Common myeloid progenitor, CD34-positive (primary cell): ENCODE data around the gene TPCN1.

Experiments
- CTCF ChIA-PET: fragments of 350-600 bp; sonication (Branson Sonifier 250); formaldehyde crosslinking; loops from one replicate; lab custom pipeline; 2021; ENCODE audit warnings: antibody characterized with exemption; lab: Charles Lee
- POLR2A ChIA-PET: fragments of 350-600 bp; sonication (Branson Sonifier 250); formaldehyde crosslinking; loops from one replicate; lab custom pipeline; 2021; ENCODE audit warnings: antibody characterized with exemption; lab: Charles Lee
- DNase-seq, 3 donors: peaks; one replicate each; pipeline versions ENCODE4 v3.0.0 to v3.0.0-alpha.2; 2013
- H3K27ac ChIP-seq, 2 experiments: 1 replicate in 1 of 2; 2 replicates in 1 of 2; pipeline ENCODE4 v1.7.0; 2013; ENCODE audit warnings: inconsistent platforms in 2 of 2, low read length in 2 of 2, mild to moderate bottlenecking in 2 of 2, low read depth in 1 of 2, moderate library complexity in 1 of 2; ENCODE audit not compliant: severe bottlenecking in 2 of 2, insufficient read depth in 1 of 2, poor library complexity in 1 of 2
- H3K27me3 ChIP-seq, 5 experiments: replicated peaks in 2 of 5; 1 replicate in 3 of 5; 2 replicates in 2 of 5; pipeline versions ENCODE4 v1.6.1 to v1.7.0; 2013; ENCODE audit warnings: low read length in 4 of 5, mild to moderate bottlenecking in 2 of 5, moderate library complexity in 2 of 5, inconsistent platforms in 1 of 5; ENCODE audit not compliant: insufficient read depth in 5 of 5, control insufficient read depth in 4 of 5
- H3K36me3 ChIP-seq, 4 experiments: 1 replicate in 2 of 4; 2 replicates in 2 of 4; pipeline versions ENCODE4 v1.6.1 to v1.7.0; 2013; ENCODE audit warnings: low read length in 3 of 4, control low read depth in 1 of 4, mild to moderate bottlenecking in 1 of 4; ENCODE audit not compliant: control insufficient read depth in 4 of 4, insufficient read depth in 4 of 4
- H3K4me1 ChIP-seq, 4 experiments: 1 replicate in 3 of 4; 2 replicates in 1 of 4; pipeline versions ENCODE4 v1.6.1 to v1.7.1; 2013; ENCODE audit warnings: low read length in 3 of 4, mild to moderate bottlenecking in 3 of 4, control low read depth in 1 of 4, inconsistent platforms in 1 of 4, moderate library complexity in 1 of 4; ENCODE audit not compliant: control insufficient read depth in 4 of 4, insufficient read depth in 4 of 4; ENCODE audit errors: control extremely low read depth in 1 of 4
- H3K4me3 ChIP-seq, 7 experiments: 1 replicate in 4 of 7; 2 replicates in 3 of 7; pipeline versions ENCODE4 v1.5.1 to v1.7.0; 2013; ENCODE audit warnings: mild to moderate bottlenecking in 7 of 7, low read length in 6 of 7, moderate library complexity in 6 of 7, inconsistent platforms in 2 of 7, low read depth in 2 of 7, control low read depth in 1 of 7; ENCODE audit not compliant: insufficient read depth in 4 of 7, control insufficient read depth in 1 of 7; ENCODE audit errors: extremely low read depth in 1 of 7
- H3K9me3 ChIP-seq, 5 experiments: 1 replicate in 4 of 5; 2 replicates in 1 of 5; pipeline versions ENCODE4 v1.6.1 to v1.7.1; 2013; ENCODE audit warnings: low read length in 4 of 5, mild to moderate bottlenecking in 2 of 5, inconsistent platforms in 1 of 5, low read depth in 1 of 5, moderate library complexity in 1 of 5; ENCODE audit not compliant: control insufficient read depth in 4 of 5, insufficient read depth in 2 of 5; ENCODE audit errors: control extremely low read depth in 1 of 5
- WGBS: methylation state at CpG from one replicate; pipeline ENCODE4 v1.1.5; 2013; ENCODE audit not compliant: insufficient coverage; 5-methylcytosine and 5-hydroxymethylcytosine counted together

The TPCN1 gene

GRCh38 chr12:113286712-113287111 is 65.4 kb downstream of the TPCN1 start:
- no peaks in the 10 kb centered on the region for H3K27me3 ChIP-seq
- no peak overlapping the region for H3K27ac ChIP-seq
- CTCF ChIA-PET = interaction anchor here (1.0 kb wide), 1 partner anchor 11 kb away, joined by 3 read pairs; no protein-coding TSS in a partner anchor
- H3K9me3 ChIP-seq = no peaks in the 10 kb centered on the region
- H3K4me3 ChIP-seq = no peak overlapping the region
- WGBS = 88% methylated on average over 10 of the region's 11 CpGs
- H3K4me1 ChIP-seq = peaks cover 0 to 11% (median 0%) of the 10 kb centered on the region in 4 experiments
- peaks cover 0 to 45% (median 21%) of the 10 kb centered on the region in 4 experiments for H3K36me3 ChIP-seq
- POLR2A ChIA-PET = no interaction called here
- DNase-seq = no peak

GRCh38 chr12:113287146-113287898 is 66.1 kb downstream of the TPCN1 start:
- WGBS = 98% methylated on average over 12 of the region's 21 CpGs
- POLR2A ChIA-PET = no interaction called here
- no peak overlapping the region for H3K4me3 ChIP-seq
- H3K27me3 ChIP-seq = no peaks in the 10 kb centered on the region
- H3K36me3 ChIP-seq = peaks cover 0 to 51% (median 21%) of the 10 kb centered on the region in 4 experiments
- CTCF ChIA-PET = interaction anchor here (1.0 kb wide), 1 partner anchor 10 kb away, joined by 3 read pairs; no protein-coding TSS in a partner anchor
- no peak for DNase-seq
- peaks cover 0 to 11% (median 0%) of the 10 kb centered on the region in 4 experiments for H3K4me1 ChIP-seq
- no peaks in the 10 kb centered on the region for H3K9me3 ChIP-seq
- H3K27ac ChIP-seq = no peak overlapping the region

GRCh38 chr12:113287899-113288282 is 66.6 kb downstream of the TPCN1 start:
- Histone ChIP-seq H3K27me3 (no peaks in the 10 kb centered on the region), H3K4me3 (no peak overlapping the region), H3K4me1 (peaks cover 0 to 11% (median 0%) of the 10 kb centered on the region in 4 experiments), H3K36me3 (peaks cover 0 to 55% (median 23%) of the 10 kb centered on the region in 4 experiments), H3K9me3 (no peaks in the 10 kb centered on the region), H3K27ac (no peak overlapping the region)
- ChIA-PET CTCF (interaction anchor here (1.0 kb wide), 1 partner anchor 10 kb away, joined by 3 read pairs; no protein-coding TSS in a partner anchor), POLR2A (no interaction called here)
- WGBS = 98% methylated on average over 11 of the region's 19 CpGs
- no peak for DNase-seq

GRCh38 chr12:113289361-113289760 is 68.1 kb downstream of the TPCN1 start:
- DNase-seq = no peak
- no peak overlapping the region for H3K27ac ChIP-seq
- no peak overlapping the region for H3K4me3 ChIP-seq
- peaks cover 0 to 66% (median 29%) of the 10 kb centered on the region in 4 experiments for H3K36me3 ChIP-seq
- POLR2A ChIA-PET = no interaction called here
- WGBS = 95% methylated on average over 2 of the region's 2 CpGs
- CTCF ChIA-PET = interaction anchor here (0.6 to 1.4 kb wide), 3 partner anchors 40 to 103 kb away, joined by 3 read pairs; no protein-coding TSS in a partner anchor
- H3K4me1 ChIP-seq = peaks cover 0 to 11% (median 0%) of the 10 kb centered on the region in 4 experiments
- H3K27me3 ChIP-seq = no peaks in the 10 kb centered on the region
- H3K9me3 ChIP-seq = no peaks in the 10 kb centered on the region

- Histone ChIP-seq H3K27ac (no peak overlapping the region), H3K9me3 (no peaks in the 10 kb centered on the region), H3K27me3 (no peaks in the 10 kb centered on the region), H3K4me1 (peaks cover 0 to 11% (median 0%) of the 10 kb centered on the region in 4 experiments), H3K36me3 (peaks cover 0 to 56% (median 28%) of the 10 kb centered on the region in 4 experiments), H3K4me3 (no peak overlapping the region)
- CTCF ChIA-PET = interaction anchor here (1.4 kb wide), 1 partner anchor 41 kb away, joined by 3 read pairs; no protein-coding TSS in a partner anchor
- DNase-seq = no peak
- POLR2A ChIA-PET = no interaction called here
- 100% methylated on average over 2 of the region's 5 CpGs for WGBS
These were observed 69.2 kb downstream of the TPCN1 start for GRCh38 chr12:113290506-113290905.

- no peak overlapping the region for H3K27ac ChIP-seq
- POLR2A ChIA-PET = interaction anchor here (0.6 kb wide), 1 partner anchor 117 kb away, joined by 3 read pairs; no protein-coding TSS in a partner anchor
- H3K4me1 ChIP-seq = peaks cover 0 to 4% (median 0%) of the 10 kb centered on the region in 4 experiments
- no peak for DNase-seq
- WGBS = 97% methylated on average over 16 of the region's 17 CpGs
- no peaks in the 10 kb centered on the region for H3K9me3 ChIP-seq
- no peaks in the 10 kb centered on the region for H3K27me3 ChIP-seq
- no peak overlapping the region for H3K4me3 ChIP-seq
- H3K36me3 ChIP-seq = peaks cover 0 to 55% (median 21%) of the 10 kb centered on the region in 4 experiments
- CTCF ChIA-PET = interaction anchor here (1.0 kb wide), 1 partner anchor 11 kb away, joined by 3 read pairs; no protein-coding TSS in a partner anchor
These were observed 70.3 kb downstream of the TPCN1 start for GRCh38 chr12:113291586-113291985.

GRCh38 chr12:113292091-113292490 is 70.8 kb downstream of the TPCN1 start:
- Histone ChIP-seq H3K4me3 (no peak overlapping the region), H3K4me1 (no peaks in the 10 kb centered on the region), H3K27ac (no peak overlapping the region), H3K9me3 (no peaks in the 10 kb centered on the region), H3K27me3 (no peaks in the 10 kb centered on the region), H3K36me3 (peaks cover 0 to 60% (median 24%) of the 10 kb centered on the region in 4 experiments)
- ChIA-PET CTCF (interaction anchor here (1.0 kb wide), 2 partner anchors 10 to 59 kb away, joined by 3 to 4 read pairs; no protein-coding TSS in a partner anchor), POLR2A (interaction anchor here (0.6 kb wide), 1 partner anchor 118 kb away, joined by 3 read pairs; no protein-coding TSS in a partner anchor)
- no peak for DNase-seq
- 100% methylated on average over 3 of the region's 6 CpGs for WGBS
